ENCODE data around the gene TRABD2B. TPM values are rescaled to one million over a fixed set of nuclear protein-coding genes. Genes with fewer than 3 reads are reported as not detected.

Gene TRABD2B
- total RNA-seq, 1 donor from 2014 or later: 1.8 TPM

- intact Hi-C loops (cut with DNase I): no loop called here
- H3K27ac ChIP-seq: no peak overlapping the region
- H3K4me1 ChIP-seq: peaks cover 17% of the 10 kb centered on the region
- no peak for TF ChIP-seq CTCF (IDR thresholded peaks at IDR 0.05)
- H3K9me3 ChIP-seq: no peaks in the 10 kb centered on the region
- H3K4me3 ChIP-seq: peak overlapping the region; percentile 4
- peaks cover 41% of the 10 kb centered on the region for H3K27me3 ChIP-seq (ENCODE audit: low read depth)
- H3K36me3 ChIP-seq: no peaks in the 10 kb centered on the region
- DNase-seq (no peak), ATAC-seq (peak; percentile 14 to 19)
Measured at GRCh38 chr1:47725511-47725991, 271.6 kb downstream of the TRABD2B start.

GRCh38 chr1:47725000-47725473, 272.1 kb downstream of the TRABD2B start:
- Histone ChIP-seq H3K9me3 (no peaks in the 10 kb centered on the region), H3K4me3 (peak overlapping the region; percentile 4), H3K27ac (no peak overlapping the region), H3K27me3 (ENCODE audit: low read depth) (peaks cover 46% of the 10 kb centered on the region), H3K36me3 (no peaks in the 10 kb centered on the region), H3K4me1 (peaks cover 17% of the 10 kb centered on the region)
- DNase-seq (no peak), ATAC-seq (peak; percentile 4 to 22)
- no peak for TF ChIP-seq CTCF (IDR thresholded peaks at IDR 0.05)
- intact Hi-C loops (cut with DNase I): no loop called here

- Histone ChIP-seq H3K4me1 (peaks cover 17% of the 10 kb centered on the region), H3K27me3 (ENCODE audit: low read depth) (peaks cover 50% of the 10 kb centered on the region), H3K4me3 (peak overlapping the region; percentile 4), H3K36me3 (no peaks in the 10 kb centered on the region), H3K9me3 (no peaks in the 10 kb centered on the region), H3K27ac (no peak overlapping the region)
- DNase-seq (no peak), ATAC-seq (peak in 1 of 2 donors; percentile 2)
- intact Hi-C loops (cut with DNase I): no loop called here
- TF ChIP-seq CTCF (IDR thresholded peaks at IDR 0.05): no peak
Measured at GRCh38 chr1:47724432-47724999, 272.7 kb downstream of the TRABD2B start.

- H3K4me3 ChIP-seq: no peak overlapping the region
- intact Hi-C loops (cut with DNase I): no loop called here
- DNase-seq (no peak), ATAC-seq (no peak)
- peaks cover 17% of the 10 kb centered on the region for H3K4me1 ChIP-seq
- H3K27me3 ChIP-seq (ENCODE audit: low read depth): peaks cover 54% of the 10 kb centered on the region
- H3K36me3 ChIP-seq: no peaks in the 10 kb centered on the region
- H3K9me3 ChIP-seq: no peaks in the 10 kb centered on the region
- H3K27ac ChIP-seq: no peak overlapping the region
- TF ChIP-seq CTCF (IDR thresholded peaks at IDR 0.05): no peak
Measured at GRCh38 chr1:47722909-47723580, 274.1 kb downstream of the TRABD2B start.

GRCh38 chr1:47722101-47722500, 275.1 kb downstream of the TRABD2B start:
- TF ChIP-seq CTCF (IDR thresholded peaks at IDR 0.05): no peak
- no peak overlapping the region for H3K27ac ChIP-seq
- no peaks in the 10 kb centered on the region for H3K9me3 ChIP-seq
- H3K4me3 ChIP-seq: no peak overlapping the region
- H3K27me3 ChIP-seq (ENCODE audit: low read depth): peaks cover 61% of the 10 kb centered on the region
- H3K4me1 ChIP-seq: peaks cover 17% of the 10 kb centered on the region
- ATAC-seq: no peak
- intact Hi-C loops (cut with DNase I): no loop called here
- no peak for DNase-seq
- H3K36me3 ChIP-seq: no peaks in the 10 kb centered on the region

Data from lower lobe of right lung (tissue), 2 donors.